ENCODE measurements around the gene ITIH3. TPM values are rescaled to one million over a fixed set of nuclear protein-coding genes. Genes with fewer than 3 reads are reported as not detected.

The ITIH3 gene
- total and polyA plus RNA-seq, 2 of the 4 experiments (the other 2 are of a cell fraction): 0.72 to 0.94 TPM

DNA sequence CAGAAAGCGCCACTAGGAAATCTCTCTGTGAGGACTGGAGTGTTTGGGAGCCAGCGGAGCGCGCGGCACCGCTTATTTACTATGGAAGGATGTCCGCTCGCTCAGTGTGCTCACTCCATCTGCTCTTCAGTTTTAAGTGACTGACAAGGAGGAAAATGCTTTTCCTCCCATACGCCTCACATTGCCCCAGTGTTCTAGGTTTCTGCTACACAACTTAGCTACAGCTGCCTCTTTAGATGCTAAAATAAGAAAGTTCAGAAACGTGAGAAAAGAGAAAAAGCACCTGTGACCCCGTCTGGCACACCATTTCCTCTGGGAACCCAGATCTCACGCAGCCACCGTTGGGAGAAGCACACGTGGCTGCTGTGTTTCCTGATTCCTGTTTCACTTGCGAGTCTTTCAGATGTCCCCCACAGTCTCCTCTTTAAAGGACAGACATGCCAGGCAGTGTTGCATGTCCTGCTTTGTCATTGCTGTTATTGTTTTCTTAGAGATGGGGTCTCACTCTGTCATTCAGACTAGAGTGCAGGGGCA lies 51.9 kb downstream of the ITIH3 start:
- no peak overlapping the region for H3K27ac ChIP-seq (ENCODE audit: insufficient read depth, low read length)
- H3K27me3 ChIP-seq (ENCODE audit: control insufficient read depth, insufficient read depth, low read length): no peaks in the 10 kb centered on the region
- H2AFZ ChIP-seq (replicated peaks; ENCODE audit: low read length, poor library complexity): peak overlapping the region; percentile 5
- no peak overlapping the region for H2BK20ac ChIP-seq (ENCODE audit: low read depth, low read length)
- no peaks in the 10 kb centered on the region; a peak in 1 of 4 replicates for H3K79me1 ChIP-seq (ENCODE audit: low read depth in 1 of 2, low read length in 2 of 2)
- H2AK5ac ChIP-seq (ENCODE audit: low read depth, low read length): no peak overlapping the region
- no peak overlapping the region for H3K4ac ChIP-seq (ENCODE audit: low read depth, low read length)
- no peak for TF ChIP-seq FOS (IDR thresholded peaks at IDR 0.05; ENCODE audit: low read depth, low read length)
- no peak for TF ChIP-seq RCOR1 (IDR thresholded peaks at IDR 0.05; ENCODE audit: insufficient replicate concordance, low read length)
- TF ChIP-seq MXI1 (IDR thresholded peaks at IDR 0.05; ENCODE audit: borderline replicate concordance, low read depth, low read length): no peak
- no peak for TF ChIP-seq MAFK (IDR thresholded peaks at IDR 0.05; ENCODE audit: low read depth, low read length)
- no peak for TF ChIP-seq NFE2L2 (IDR thresholded peaks at IDR 0.05; ENCODE audit: low read depth, low read length)
- no peak for TF ChIP-seq BHLHE40 (IDR thresholded peaks at IDR 0.05; ENCODE audit: low read depth, low read length)
- TF ChIP-seq CHD1 (IDR thresholded peaks at IDR 0.05; ENCODE audit: low read depth, low read length): no peak
- TF ChIP-seq SMC3 (IDR thresholded peaks at IDR 0.05; ENCODE audit: low read depth, low read length): no peak
- TF ChIP-seq, protein P1, sequence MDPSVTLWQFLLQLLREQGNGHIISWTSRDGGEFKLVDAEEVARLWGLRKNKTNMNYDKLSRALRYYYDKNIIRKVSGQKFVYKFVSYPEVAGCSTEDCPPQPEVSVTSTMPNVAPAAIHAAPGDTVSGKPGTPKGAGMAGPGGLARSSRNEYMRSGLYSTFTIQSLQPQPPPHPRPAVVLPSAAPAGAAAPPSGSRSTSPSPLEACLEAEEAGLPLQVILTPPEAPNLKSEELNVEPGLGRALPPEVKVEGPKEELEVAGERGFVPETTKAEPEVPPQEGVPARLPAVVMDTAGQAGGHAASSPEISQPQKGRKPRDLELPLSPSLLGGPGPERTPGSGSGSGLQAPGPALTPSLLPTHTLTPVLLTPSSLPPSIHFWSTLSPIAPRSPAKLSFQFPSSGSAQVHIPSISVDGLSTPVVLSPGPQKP (IDR thresholded peaks at IDR 0.05; ENCODE audit: borderline replicate concordance, low read depth, low read length): no peak
- TF ChIP-seq, protein P2, sequence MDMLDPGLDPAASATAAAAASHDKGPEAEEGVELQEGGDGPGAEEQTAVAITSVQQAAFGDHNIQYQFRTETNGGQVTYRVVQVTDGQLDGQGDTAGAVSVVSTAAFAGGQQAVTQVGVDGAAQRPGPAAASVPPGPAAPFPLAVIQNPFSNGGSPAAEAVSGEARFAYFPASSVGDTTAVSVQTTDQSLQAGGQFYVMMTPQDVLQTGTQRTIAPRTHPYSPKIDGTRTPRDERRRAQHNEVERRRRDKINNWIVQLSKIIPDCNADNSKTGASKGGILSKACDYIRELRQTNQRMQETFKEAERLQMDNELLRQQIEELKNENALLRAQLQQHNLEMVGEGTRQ (IDR thresholded peaks at IDR 0.05; ENCODE audit: low read depth, low read length): no peak
- no peak for TF ChIP-seq RAD21 (IDR thresholded peaks at IDR 0.05; ENCODE audit: low read length)
- TF ChIP-seq RFX5 (IDR thresholded peaks at IDR 0.05; ENCODE audit: low read depth, low read length): no peak
- no peak overlapping the region for H2AK9ac ChIP-seq (replicated peaks; ENCODE audit: low read depth, low read length, poor library complexity)
- no peaks in the 10 kb centered on the region; the same call in none of the 2 replicates for H4K20me1 ChIP-seq (ENCODE audit: insufficient read depth, low read length)
- no peak overlapping the region for H4K5ac ChIP-seq (ENCODE audit: low read depth, low read length)
- no TSS peak for BruUV-seq (replicated peaks)
- H3K4me1 ChIP-seq (ENCODE audit: control insufficient read depth, insufficient read depth, low read length): peaks cover 9% of the 10 kb centered on the region; the same call in 1 of the 2 replicates
- ATAC-seq (ENCODE audit: low read depth) (no peak), DNase-seq (no peak)
- H4K91ac ChIP-seq (ENCODE audit: insufficient read depth, low read depth, low read length): no peak overlapping the region
- no peak overlapping the region for H3K4me3 ChIP-seq (ENCODE audit: insufficient read depth, low read depth, low read length)
- no peak overlapping the region for H2BK15ac ChIP-seq (ENCODE audit: low read depth, low read length)
- dilution Hi-C loops (cut with HindIII; ENCODE audit: low sequenced_read_pairs, unreplicated experiment) (no loop called here), in situ Hi-C loops (cut with MboI; ENCODE audit: low sequenced_read_pairs) (no loop called here), intact Hi-C loops (cut with micrococcal nuclease) (no loop called here)
- H3K14ac ChIP-seq (replicated peaks; ENCODE audit: low read depth, low read length): no peak overlapping the region
- 93% methylated on average over 6 of the region's 15 CpGs; no CpG with 5 or more reads in 1 of the 2 experiments for WGBS, 2 experiments (ENCODE audit: extremely low coverage in 2 of 2, insufficient read length in 1 of 2)
- no peak overlapping the region for H4K8ac ChIP-seq (ENCODE audit: low read depth in 2 of 2, low read length in 2 of 2)
- no peak overlapping the region for H3K4me2 ChIP-seq (ENCODE audit: low read depth, low read length)
- H3K9ac ChIP-seq (ENCODE audit: low read depth, low read length): no peak overlapping the region
- no peaks in the 10 kb centered on the region for H3K9me3 ChIP-seq (ENCODE audit: control insufficient read depth, insufficient read depth, low read length)
- no peak overlapping the region for H3K23ac ChIP-seq (ENCODE audit: low read depth, low read length)
- POLR2A ChIA-PET (ENCODE audit: unreplicated experiment): no interaction called here
- peaks cover 2% of the 10 kb centered on the region; the same call in 1 of the 2 replicates for H3K9me1 ChIP-seq (ENCODE audit: insufficient read depth, low read length)
- no peak overlapping the region for H3K56ac ChIP-seq (ENCODE audit: extremely low read depth, insufficient read depth, low read length)
- H3K36me3 ChIP-seq (ENCODE audit: control insufficient read depth, insufficient read depth, low read length): peaks cover 21% of the 10 kb centered on the region
- CTCF ChIA-PET: no interaction called here
- no peak overlapping the region for H2BK120ac ChIP-seq (ENCODE audit: low read depth, low read length)
- no peak overlapping the region for H3K18ac ChIP-seq (ENCODE audit: low read depth, low read length)
- no peak overlapping the region for H2BK5ac ChIP-seq (ENCODE audit: low read depth, low read length, poor library complexity, severe bottlenecking)

All from IMR-90 (cell line).